ENCODE data around the gene DMRT3.
"Not testable (repeated sequence)": the region's sequence is repeated elsewhere in the genome, so short reads cannot be mapped to it uniquely, and the experiment has no call there.

DMRT3 gene

GRCh38 chr9:971901-972500 is 4.5 kb upstream of the DMRT3 start:
- DNase-seq, result no peak

- DNase-seq, result no peak
Measured at GRCh38 chr9:972501-973294, 3.8 kb upstream of the DMRT3 start.

GRCh38 chr9:973295-973834 is 3.1 kb upstream of the DMRT3 start:
- no peak for DNase-seq

- no peak for DNase-seq
Measured at GRCh38 chr9:974031-974995, 2.1 kb upstream of the DMRT3 start.

- no peak for DNase-seq
Measured at GRCh38 chr9:974996-975739, 1.3 kb upstream of the DMRT3 start.

GRCh38 chr9:975740-976257 is 656 bp upstream of the DMRT3 start:
- DNase-seq, result no peak

- no peak for DNase-seq
Measured at GRCh38 chr9:976943-977837, 735 bp downstream of the DMRT3 start.

- DNase-seq, result no peak
Measured at GRCh38 chr9:977838-978830, 1.7 kb downstream of the DMRT3 start.

- DNase-seq, result no peak
Measured at GRCh38 chr9:979983-980382, 3.5 kb downstream of the DMRT3 start.

- DNase-seq, result no peak
Measured at GRCh38 chr9:980640-981039, 4.2 kb downstream of the DMRT3 start.

- no peak for DNase-seq
Measured at GRCh38 chr9:981491-981898, 5.0 kb downstream of the DMRT3 start.

GRCh38 chr9:982394-983230 is 6.2 kb downstream of the DMRT3 start:
- DNase-seq, result no peak

GRCh38 chr9:994005-994404 is 17.6 kb downstream of the DMRT3 start:
- no peak for DNase-seq

- no peak for DNase-seq
Measured at GRCh38 chr9:995192-995591, 18.7 kb downstream of the DMRT3 start.

- DNase-seq, result no peak
Measured at GRCh38 chr9:995781-996180, 19.3 kb downstream of the DMRT3 start.

GRCh38 chr9:998299-999110 is 22.1 kb downstream of the DMRT3 start:
- not testable (repeated sequence) for DNase-seq

- no peak for DNase-seq
Measured at GRCh38 chr9:1001838-1002237, 25.4 kb downstream of the DMRT3 start.

GRCh38 chr9:1002678-1003077 is 26.2 kb downstream of the DMRT3 start:
- DNase-seq, result no peak

All from T1000 (cell line).